HepG2 (cell line): ENCODE data around the gene KCNK7. TPM values are rescaled to one million over a fixed set of nuclear protein-coding genes. Genes with fewer than 3 reads are reported as not detected.

Experiments
- ETS1 ChIP-seq: sonication (generic); formaldehyde crosslinking; IDR thresholded peaks from 2 replicates; pipeline ENCODE4 v1.4.0; 2020; ENCODE audit warnings: missing genetic modification reagents
- FOXK1 ChIP-seq: sonication (generic); formaldehyde crosslinking; IDR thresholded peaks from 2 replicates; pipeline ENCODE4 v1.4.0; 2020; ENCODE audit warnings: low read depth, missing genetic modification reagents, borderline replicate concordance
- MYC ChIP-seq: sonication (generic); formaldehyde crosslinking; IDR thresholded peaks from 2 replicates; pipeline ENCODE4 v1.9.0; 2021; ENCODE audit warnings: missing genetic modification reagents, borderline replicate concordance
- PRDM10 ChIP-seq: sonication (generic); formaldehyde crosslinking; IDR thresholded peaks from 2 replicates; pipeline ENCODE4 v1.4.0; 2020; ENCODE audit warnings: low read depth, missing genetic modification reagents
- REPIN1 ChIP-seq: sonication (generic); formaldehyde crosslinking; IDR thresholded peaks from 2 replicates; pipeline ENCODE4 v1.8.0; 2022; ENCODE audit warnings: missing genetic modification reagents, low read depth, mild to moderate bottlenecking, borderline replicate concordance
- SMAD3 ChIP-seq: sonication (generic); formaldehyde crosslinking; IDR thresholded peaks from 2 replicates; pipeline ENCODE4 v1.4.0; 2020; ENCODE audit warnings: missing genetic modification reagents
- ZFP1 ChIP-seq: IDR thresholded peaks from 2 replicates; pipeline ENCODE4 v1.6.1; 2016
- ZNF280D ChIP-seq: sonication (generic); formaldehyde crosslinking; IDR thresholded peaks from 2 replicates; pipeline ENCODE4 v1.5.1; 2020; ENCODE audit warnings: mild to moderate bottlenecking, missing genetic modification reagents
- ZNF614 ChIP-seq: IDR thresholded peaks from 2 replicates; pipeline ENCODE4 v1.6.1; 2018; ENCODE audit warnings: missing biosample characterization, missing genetic modification reagents, inconsistent platforms, borderline replicate concordance
- ZNF709 ChIP-seq: sonication (generic); formaldehyde crosslinking; IDR thresholded peaks from 2 replicates; pipeline ENCODE4 v1.5.0; 2020; ENCODE audit warnings: mild to moderate bottlenecking, missing genetic modification reagents
- ZNF713 ChIP-seq: sonication (generic); formaldehyde crosslinking; IDR thresholded peaks from 2 replicates; pipeline ENCODE4 v1.4.0; 2020; ENCODE audit warnings: mild to moderate bottlenecking, missing genetic modification reagents
- ZNF770 ChIP-seq: sonication (generic); formaldehyde crosslinking; IDR thresholded peaks from 2 replicates; pipeline ENCODE4 v1.5.0; 2020; ENCODE audit warnings: mild to moderate bottlenecking, missing genetic modification reagents
- ZNF83 ChIP-seq: sonication (generic); formaldehyde crosslinking; IDR thresholded peaks from 2 replicates; pipeline ENCODE4 v1.4.0; 2020; ENCODE audit warnings: missing genetic modification reagents, mild to moderate bottlenecking, borderline replicate concordance
- polyA plus RNA-seq, 8 experiments: library from polyadenylated mRNA; depleted of rRNA in 3 of 8; stranded (reverse) in 7 of 8; unstranded in 1 of 8; fragments of >200 nt; fragmentation: Illumina TruSeq in 4 of 8; extraction: Trizol in 4 of 8; gene quantifications; 2 replicates each; pipeline versions ENCODE4 v1.2.1 to v1.2.3, GENCODE V29; 2011 to 2016; ENCODE audit warnings: low read depth in 4 of 8, missing spikeins in 1 of 8, mixed read lengths in 1 of 8; ENCODE audit not compliant: insufficient read depth in 1 of 8
- total RNA-seq, 5 experiments: library from RNA; depleted of rRNA; stranded (reverse); fragments of >200 nt; fragmentation: Illumina TruSeq; extraction: Trizol; gene quantifications; 2 replicates each; pipeline ENCODE4 v1.2.3, GENCODE V29; 2016; ENCODE audit warnings: low read depth in 1 of 5
- TF ChIP-seq, protein P1 (sequence below): sonication (generic); formaldehyde crosslinking; IDR thresholded peaks from 2 replicates; pipeline ENCODE4 v1.8.1; 2023; ENCODE audit warnings: mild to moderate bottlenecking, missing genetic modification reagents
- TF ChIP-seq, protein P2 (sequence below): sonication (generic); formaldehyde crosslinking; IDR thresholded peaks from 2 replicates; pipeline ENCODE4 v1.4.0; 2020; ENCODE audit warnings: missing genetic modification reagents; ENCODE audit errors: not compliant biosample characterization

KCNK7 gene
- total and polyA plus RNA-seq, 2 of the 13 experiments (the other 11 are each of a cell fraction or from before 2014, with no cell fraction given): 0.11 TPM; not detected in 1

DNA sequence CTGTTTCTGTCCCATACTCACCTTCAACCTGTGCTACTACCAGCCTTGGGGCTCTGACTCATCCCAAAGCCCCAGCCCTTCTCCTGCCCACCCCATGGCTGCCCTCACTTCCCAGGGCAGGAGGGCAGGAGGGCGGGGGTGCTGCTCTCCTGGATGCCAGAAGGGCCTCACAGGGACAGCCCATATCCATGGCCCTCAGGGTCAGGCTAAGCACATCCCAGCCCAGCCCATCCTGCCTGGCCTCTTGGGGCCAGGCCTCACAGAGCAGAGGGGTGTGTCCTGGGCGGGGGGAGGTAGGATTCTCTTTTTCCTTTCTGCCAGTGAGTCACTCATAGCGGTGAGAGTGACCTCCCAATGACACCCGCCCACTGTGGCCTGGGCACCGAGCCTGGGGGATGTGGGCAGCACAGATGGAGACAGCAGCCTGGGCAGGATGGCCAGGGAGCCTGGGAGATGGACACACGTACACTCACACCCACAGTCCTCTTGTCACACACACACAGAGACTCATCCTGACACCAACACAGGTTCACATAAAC, 39.8 kb downstream of the KCNK7 start (continued):
- no peak; the same call in 1 of the 2 replicates for TF ChIP-seq MYC (CRISPR knock-in tag)
- TF ChIP-seq, protein P1, sequence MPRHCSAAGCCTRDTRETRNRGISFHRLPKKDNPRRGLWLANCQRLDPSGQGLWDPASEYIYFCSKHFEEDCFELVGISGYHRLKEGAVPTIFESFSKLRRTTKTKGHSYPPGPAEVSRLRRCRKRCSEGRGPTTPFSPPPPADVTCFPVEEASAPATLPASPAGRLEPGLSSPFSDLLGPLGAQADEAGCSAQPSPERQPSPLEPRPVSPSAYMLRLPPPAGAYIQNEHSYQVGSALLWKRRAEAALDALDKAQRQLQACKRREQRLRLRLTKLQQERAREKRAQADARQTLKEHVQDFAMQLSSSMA (CRISPR knock-in tag): no peak
- TF ChIP-seq ETS1 (CRISPR knock-in tag): no peak
- TF ChIP-seq ZNF709 (CRISPR knock-in tag): no peak
- TF ChIP-seq PRDM10 (CRISPR knock-in tag): peak; percentile 88; the same call in 1 of the 2 replicates
- 0 out of 2 replicates have a peak, but pooled peaks have one; percentile 24 for TF ChIP-seq ZNF280D (CRISPR knock-in tag)
- no peak for TF ChIP-seq SMAD3 (CRISPR knock-in tag)
- 0 out of 2 replicates have a peak, but pooled peaks have one; percentile 34 for TF ChIP-seq ZNF614 (CRISPR knock-in tag)
- no peak for TF ChIP-seq ZNF83 (CRISPR knock-in tag)
- no peak for TF ChIP-seq FOXK1 (CRISPR knock-in tag)
- no peak for TF ChIP-seq ZNF713 (CRISPR knock-in tag)
- TF ChIP-seq, protein P2, sequence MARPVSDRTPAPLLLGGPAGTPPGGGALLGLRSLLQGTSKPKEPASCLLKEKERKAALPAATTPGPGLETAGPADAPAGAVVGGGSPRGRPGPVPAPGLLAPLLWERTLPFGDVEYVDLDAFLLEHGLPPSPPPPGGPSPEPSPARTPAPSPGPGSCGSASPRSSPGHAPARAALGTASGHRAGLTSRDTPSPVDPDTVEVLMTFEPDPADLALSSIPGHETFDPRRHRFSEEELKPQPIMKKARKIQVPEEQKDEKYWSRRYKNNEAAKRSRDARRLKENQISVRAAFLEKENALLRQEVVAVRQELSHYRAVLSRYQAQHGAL (CRISPR knock-in tag): no peak
- TF ChIP-seq ZFP1: no peak
- no peak for TF ChIP-seq REPIN1 (CRISPR knock-in tag)
- no peak; the same call in 1 of the 2 replicates for TF ChIP-seq ZNF770 (CRISPR knock-in tag)
